Globus pallidus (tissue), 1 donor: ENCODE data around the gene CALML6.

ENCODE experiments used
- DNase-seq: peaks from one replicate; pipeline ENCODE4 v3.0.0-alpha.2; 2015; ENCODE audit warnings: low spot score

Gene CALML6

DNA sequence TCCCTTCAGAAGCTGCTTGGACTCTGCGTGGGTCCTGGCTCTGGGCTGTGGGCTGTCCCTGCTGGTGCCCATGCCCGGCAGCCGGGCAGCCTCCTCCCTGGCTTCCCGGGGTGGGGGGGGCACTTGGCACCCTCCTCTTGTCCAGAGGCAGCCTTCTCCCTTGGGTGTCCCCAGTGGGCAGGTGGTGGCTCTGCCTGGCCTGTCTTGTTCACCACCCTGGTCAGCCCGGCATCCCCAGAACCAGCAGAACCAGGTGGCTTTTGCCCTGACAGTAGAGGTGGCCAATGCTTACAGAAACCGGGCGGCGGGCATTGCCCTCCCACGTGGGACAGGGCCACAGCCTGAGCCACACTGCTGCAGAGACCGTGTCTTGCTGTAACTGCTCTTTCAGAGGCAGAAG, 50.5 kb downstream of the CALML6 start:
- no peak for DNase-seq

- DNase-seq = no peak
Measured at GRCh38 chr1:1966071-1966740, 51.1 kb downstream of the CALML6 start.
